DMS153 treated with DMSO at 0.1 percent for 48 hours (cell line): Measurements from ENCODE around the gene PLOD3.
"Not testable (repeated sequence)": the region's sequence is repeated elsewhere in the genome, so short reads cannot be mapped to it uniquely, and the experiment has no call there.

Experiments
- DNase-seq: peaks from one replicate; lab custom pipeline; 2025; ENCODE audit not compliant: unreplicated experiment; lab: John Stamatoyannopoulos, UW

Gene PLOD3

DNA sequence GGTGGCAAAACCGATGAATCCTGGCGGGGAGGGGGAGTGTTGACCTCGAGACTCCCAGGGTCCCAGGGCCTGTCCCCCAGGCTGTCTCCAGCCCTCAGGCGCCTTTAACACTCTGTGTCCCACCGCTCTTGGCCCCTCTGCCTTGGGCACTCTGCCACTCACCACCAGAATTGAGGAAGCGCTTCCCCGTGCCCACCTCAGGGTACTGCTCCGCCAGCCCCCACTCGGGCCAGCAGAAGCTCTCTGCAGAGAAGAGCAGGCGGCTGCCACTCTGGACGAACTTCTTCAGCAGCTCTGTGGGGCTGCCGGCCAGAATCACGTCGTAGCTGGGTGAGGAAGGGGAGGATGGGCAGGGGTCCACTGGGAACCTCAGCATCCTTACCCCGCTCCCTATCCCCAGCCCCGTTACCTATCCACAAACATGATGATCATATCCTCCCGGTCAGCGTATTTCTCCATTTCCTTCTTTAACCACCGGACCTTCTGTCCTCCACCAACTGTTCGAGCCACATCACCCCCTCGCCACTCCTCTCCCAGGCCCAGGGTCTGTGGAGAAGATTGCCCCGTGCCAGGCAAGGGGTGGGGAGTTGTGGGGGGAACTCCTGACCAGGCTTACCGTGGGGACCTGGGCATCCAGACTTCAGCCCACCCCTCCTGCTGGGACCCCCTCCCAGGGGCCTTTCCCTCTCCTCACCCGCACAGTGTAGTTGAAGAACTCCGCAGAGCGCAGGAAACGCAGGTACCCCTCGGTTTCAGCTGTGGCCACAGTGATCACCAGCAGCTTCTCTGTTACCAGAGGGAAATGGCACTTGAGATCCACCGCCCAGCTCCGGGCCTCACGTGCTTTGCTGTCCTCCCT is 1.2 kb downstream of the PLOD3 start:
- no peak for DNase-seq

DNA sequence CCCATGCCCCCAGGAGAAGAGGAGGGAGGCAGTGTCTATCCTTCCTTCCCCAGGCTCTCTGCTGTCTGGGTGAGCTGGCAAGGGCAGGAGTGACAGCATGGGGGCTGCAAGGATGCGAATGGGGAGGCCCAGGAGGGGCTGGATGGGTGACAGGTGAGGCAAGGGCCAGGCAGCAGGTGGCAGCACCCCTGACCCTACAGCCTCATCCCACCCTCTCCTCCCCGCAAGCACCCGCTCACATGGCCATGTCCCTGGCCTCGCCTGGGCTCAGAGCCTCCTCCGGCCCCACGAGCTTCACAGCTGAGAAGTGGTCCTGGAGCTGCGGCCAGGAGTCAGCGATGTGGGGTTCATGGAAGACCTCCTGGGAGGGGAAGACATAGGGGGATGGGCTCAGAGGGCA is 5.4 kb downstream of the PLOD3 start:
- DNase-seq: no peak

DNA sequence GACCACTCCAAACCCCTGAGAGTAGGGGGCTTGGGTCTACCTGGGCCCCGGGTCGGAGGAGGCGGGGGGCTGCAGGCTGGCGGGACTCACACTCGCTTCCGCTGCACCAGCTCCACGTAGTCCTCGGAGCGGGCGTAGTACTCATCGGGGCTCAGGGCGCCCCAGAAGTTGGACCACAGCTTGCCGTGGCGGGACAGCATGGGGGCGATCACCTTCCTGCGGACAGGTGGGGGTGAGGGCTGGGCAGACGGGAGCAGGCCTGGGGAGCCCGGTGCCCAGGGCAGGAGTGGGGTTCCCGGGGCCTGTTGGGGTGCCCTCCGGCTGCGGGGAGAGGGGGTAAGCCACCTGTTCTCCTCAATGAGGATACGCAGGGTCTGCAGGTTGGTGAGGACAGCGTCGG is 5.9 kb downstream of the PLOD3 start:
- DNase-seq: no peak

DNA sequence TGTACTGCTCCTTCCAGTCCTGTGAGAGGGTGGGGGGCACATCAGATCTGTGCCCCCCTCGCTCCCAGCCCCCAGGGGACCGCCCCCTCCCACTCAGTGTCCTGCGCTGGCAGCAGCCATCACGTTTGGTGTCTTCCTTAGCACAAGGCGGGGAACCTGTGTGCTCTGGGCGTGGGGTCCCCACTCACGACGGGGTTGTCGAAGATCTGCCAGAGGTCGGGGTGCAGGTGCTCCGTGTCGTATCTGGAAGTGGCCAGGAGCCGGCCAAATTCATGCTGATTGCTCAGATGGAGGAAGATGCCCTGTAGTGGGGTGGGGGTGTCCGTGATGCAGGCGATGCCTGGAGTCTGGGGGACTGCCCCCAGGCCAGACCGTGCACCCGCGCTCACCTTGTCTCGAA is 7.2 kb downstream of the PLOD3 start:
- no peak for DNase-seq

- DNase-seq: no peak
These were observed 8.6 kb downstream of the PLOD3 start for GRCh38 chr7:101208794-101209193.

DNA sequence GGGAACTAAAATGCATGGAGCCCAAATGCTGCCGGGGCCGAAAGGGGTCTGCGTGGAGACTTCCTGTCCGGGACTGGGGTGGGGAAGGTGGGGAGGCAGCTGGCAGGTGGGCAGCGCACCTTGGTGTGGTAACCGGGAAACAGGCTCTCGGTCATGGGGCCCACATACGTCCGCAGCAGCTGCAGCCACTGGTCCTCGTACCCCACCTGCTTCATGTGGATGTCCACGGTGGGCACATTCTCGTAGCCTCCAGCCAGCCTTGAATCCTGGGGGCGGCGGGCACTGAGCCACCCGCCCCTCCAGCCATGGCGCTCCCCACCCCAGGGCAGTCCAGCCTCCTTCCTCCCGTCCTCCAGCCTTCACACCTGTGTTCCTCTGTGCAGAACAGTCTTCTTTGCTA is 9.9 kb downstream of the PLOD3 start:
- no peak for DNase-seq

DNA sequence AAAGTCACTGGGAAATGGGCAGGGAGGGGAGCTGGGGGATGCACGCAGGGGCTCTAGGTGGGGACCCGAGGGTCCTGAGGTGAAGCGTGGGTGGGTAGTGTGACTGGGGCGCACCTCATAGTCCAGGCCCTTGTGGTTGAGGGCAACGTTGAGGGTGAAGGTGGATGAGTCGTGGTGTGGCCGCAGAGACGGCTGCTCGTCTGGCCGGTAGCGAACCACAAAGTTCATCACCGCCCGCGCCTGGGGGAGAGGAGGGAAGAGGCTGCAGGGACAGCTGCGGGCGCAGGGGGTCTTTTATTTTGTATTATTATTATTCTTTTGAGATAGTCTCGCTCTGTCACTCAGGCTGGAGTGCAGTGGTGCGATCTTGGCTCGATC is 10.7 kb downstream of the PLOD3 start:
- no peak for DNase-seq

DNA sequence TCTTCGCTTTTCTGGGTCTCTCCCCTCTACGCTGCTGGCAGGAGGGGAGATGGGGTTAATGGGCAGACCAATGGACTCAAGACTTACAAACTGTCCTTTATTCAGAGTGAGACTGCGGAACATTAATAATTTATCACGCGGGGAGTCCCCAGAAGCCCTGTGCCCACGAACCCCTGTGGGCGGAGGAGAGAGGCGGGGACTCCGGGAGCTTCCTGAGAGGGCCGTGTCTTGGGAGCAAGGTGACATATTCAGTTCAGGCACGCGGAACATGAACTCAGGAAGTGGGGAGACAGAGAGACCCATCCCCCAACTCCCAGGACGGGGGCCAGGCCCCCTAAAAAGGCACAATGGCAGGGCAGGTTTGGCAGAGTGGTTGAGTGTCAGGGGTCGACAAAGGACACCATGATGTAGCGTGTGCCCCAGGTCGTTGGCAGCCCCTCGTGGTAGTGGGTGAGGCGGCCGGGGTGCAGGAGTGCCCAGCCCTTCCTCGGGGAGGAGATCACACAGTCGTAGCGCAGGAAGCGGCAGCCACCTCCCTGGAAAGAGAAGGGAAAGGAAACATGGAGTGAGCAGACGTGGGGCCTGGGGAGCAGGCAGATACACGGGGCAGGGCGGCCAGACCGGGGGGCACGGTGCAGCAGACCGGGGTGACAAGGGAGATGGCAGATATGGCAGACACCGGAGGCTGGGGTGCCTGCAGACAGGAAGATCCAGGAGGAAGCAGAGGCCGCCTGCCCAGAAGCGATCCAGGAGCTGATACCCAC is 11.3 kb downstream of the PLOD3 start:
- no peak for DNase-seq

DNA sequence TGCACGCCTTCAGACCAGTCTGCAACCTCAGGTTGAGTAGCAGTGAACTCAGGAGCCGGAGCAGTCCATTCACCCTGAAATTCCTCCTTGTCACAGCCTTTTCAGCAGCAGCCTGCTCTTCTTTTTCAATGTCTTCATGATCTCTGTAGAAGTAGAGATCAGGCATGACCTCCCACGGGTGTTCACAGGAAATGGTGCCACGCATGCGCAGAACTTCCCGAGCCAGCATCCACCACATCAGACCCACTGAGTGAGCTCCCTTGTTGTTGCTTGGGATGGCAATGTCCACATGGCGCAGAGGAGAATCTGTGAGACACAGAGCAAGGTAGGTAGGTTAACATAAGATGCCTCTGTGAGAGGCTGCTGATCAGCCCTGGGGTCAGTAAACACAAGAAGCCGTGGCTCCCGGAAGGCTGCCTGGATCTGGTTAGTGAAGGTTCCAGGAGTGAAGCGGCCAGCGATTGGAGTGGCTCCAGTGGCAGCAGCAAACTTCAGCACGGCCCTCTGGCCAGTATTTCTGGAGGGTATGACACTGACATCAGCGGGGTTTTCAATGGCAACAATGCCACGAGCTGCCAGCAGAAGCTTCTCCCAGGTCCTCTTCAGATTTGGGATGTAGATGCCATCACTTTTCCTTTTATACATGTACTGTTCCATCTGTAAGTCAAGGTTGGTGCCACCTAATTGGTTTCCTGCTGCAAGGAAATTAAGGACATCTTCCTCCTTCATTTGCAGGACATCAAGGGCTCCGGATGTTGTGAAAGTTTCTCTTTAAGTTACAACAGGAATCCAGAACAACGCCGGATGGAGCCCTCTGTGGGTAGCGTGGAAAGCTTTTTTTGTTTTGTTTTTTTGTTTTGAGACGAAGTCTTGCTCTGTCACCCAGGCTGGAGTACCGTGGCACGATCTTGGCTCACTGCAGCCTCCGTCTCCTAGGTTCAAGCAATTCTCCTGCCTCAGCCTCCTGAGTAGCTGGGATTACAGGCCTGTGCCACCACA is 13.3 kb downstream of the PLOD3 start:
- DNase-seq: not testable (repeated sequence)

DNA sequence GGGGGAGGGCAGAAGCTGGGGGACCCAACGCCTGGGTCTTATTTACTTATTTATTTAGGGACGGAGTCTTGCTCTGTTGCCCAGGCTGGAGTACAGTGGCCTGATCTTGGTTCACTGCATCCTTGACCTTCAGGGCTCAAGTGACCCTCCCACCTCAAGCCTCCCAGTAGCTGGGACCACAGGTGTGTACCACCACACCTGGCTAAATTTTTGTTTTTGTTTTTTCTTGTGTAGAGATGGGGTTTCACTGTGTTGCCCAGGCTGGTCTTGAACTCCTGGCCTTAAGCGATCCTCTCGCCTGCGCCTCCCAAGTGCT is 14.8 kb downstream of the PLOD3 start:
- DNase-seq: no peak

GRCh38 chr7:101201695-101202602 is 15.4 kb downstream of the PLOD3 start:
- no peak for DNase-seq

DNA sequence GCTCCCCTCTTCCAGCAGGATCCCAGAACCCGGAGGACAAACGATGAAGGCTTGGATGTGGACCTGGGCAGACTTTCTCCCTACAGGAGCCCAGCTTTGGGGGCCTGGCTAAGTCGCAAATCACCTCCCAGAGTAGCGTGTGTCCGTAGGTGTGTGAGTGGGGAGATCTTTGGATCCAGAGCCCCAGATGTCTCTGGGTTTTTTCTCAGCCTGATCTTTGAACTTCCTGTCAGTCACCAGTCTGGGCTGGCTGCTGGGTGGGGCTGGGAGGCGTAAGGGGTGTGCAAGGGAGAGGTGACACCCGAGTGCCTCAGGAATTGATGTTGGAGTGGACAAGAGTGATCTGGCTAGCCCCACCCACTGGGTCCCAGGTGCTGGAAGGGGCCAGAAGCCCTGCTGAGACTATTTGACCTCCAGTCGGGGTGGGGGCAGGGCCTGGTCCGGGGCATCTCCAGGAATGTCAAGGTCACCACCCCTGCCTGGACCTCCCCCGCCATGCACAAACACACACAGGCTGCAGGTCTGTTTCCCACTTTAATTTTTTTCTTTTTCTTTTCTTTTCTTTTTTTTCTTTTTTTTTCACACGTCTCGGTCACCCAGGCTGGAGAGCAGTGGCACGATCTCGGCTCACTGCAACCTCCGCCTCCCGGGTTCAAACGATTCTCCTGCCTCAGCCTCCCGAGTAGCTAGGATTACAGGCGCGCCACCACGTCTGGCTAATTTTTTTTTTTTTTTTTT is 16.4 kb downstream of the PLOD3 start, which contains the start of gene MOGAT3:
Gene MOGAT3 (minus strand): TSS at position 175 of the 738 bp plus-strand sequence. CDS start 182 bp downstream, outside the sequence.
- no peak for DNase-seq

DNA sequence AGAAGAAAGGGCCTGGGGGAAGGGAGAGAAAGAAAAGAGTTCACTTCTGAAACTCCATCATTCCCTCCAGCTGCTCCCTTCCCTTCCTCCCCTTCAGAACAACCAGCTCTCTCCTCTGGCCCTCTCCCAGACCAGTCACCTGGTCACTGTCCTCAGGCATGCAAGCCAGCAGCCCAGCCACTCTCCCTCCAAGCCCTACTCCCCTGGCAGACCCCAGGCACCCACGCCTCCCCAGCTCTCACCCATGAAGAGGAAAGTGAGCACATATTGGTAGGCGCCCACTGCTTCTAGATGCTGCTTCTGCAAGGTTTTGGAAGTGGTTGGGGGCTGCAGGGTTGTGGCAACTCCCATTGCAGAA is 16.9 kb downstream of the PLOD3 start:
- DNase-seq: no peak

DNA sequence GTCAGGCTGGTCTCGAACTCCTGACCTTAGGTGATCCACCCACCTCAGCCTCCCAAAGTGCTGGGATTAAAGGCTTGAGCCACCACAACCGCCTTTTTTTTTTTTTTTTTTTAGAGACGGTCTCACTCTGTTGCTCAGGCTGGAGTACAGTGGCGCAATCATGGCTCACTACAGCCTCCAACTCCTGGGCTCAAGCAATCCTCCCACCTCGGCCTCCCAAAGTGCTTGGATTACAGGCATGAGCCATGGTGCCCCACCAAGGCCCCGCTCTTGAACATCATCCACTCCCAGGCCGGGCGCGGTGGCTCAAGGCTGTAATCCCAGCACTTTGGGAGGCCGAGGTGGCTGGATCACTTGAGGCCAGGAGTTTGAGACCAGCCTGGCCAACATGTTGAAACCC is 17.9 kb downstream of the PLOD3 start:
- not testable (repeated sequence) for DNase-seq

- DNase-seq: no peak
These were observed 18.9 kb downstream of the PLOD3 start for GRCh38 chr7:101198476-101198875.

GRCh38 chr7:101197991-101198390 is 19.4 kb downstream of the PLOD3 start:
- DNase-seq: no peak

GRCh38 chr7:101195884-101196283 is 21.5 kb downstream of the PLOD3 start:
- no peak for DNase-seq

DNA sequence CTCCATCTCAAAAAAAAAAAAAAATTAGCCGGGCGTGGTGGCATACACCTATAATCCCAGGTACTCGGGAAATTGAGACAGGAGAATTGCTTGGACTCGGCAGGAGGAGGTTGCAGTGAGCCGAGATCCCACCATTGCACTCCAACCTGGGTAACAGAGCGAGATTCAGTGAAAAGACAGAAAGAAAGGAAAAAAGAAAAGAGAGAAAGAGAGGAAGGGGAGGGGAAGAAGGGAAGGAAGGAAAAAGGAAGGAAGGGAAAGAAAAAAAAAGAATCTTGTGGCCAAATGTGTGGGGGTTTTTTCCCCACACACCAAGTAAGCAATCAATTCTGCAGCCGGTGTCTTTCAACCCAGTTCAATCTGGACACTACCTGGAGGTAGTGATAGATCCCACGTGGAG is 28.3 kb downstream of the PLOD3 start:
- no peak for DNase-seq

DNA sequence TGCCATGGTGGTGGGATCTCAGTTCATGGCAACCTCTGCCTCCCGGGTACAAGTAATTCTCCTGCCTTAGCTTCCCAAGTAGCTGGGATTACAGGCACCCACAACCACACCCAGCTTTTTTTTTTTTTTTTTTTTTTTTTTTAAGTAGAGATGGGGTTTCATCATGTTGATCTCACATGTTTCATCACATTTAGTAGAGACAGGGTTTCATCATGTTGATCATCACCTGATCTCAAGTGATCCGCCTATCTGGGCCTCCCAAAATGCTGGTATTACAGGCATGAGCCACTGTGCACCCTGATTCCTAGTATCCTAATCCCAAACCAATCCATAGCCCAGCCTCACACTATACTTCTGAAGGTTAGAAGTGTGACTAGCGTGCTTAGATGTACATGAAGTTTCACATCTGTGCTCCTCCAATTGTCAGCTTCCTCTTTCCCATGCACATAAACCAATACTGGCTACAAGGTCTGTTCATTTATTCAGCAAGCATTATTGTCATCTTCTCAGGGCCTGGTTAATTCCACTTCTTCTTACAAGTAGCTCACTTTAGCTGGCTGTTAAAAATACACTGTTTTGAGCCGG is 30.4 kb downstream of the PLOD3 start:
- DNase-seq: no peak
